GM18508 (cell line): ENCODE results near the gene SORD.
"Not testable (repeated sequence)": the region's sequence is repeated elsewhere in the genome, so short reads cannot be mapped to it uniquely, and the experiment has no call there.

Experiments
- ATAC-seq: cut with Tn5 transposase; IDR thresholded peaks from one replicate; pipeline ENCODE4 v1.9.1; 2021; ENCODE audit warnings: moderate number of reproducible peaks; ENCODE audit not compliant: insufficient read depth, unreplicated experiment

The SORD gene

DNA sequence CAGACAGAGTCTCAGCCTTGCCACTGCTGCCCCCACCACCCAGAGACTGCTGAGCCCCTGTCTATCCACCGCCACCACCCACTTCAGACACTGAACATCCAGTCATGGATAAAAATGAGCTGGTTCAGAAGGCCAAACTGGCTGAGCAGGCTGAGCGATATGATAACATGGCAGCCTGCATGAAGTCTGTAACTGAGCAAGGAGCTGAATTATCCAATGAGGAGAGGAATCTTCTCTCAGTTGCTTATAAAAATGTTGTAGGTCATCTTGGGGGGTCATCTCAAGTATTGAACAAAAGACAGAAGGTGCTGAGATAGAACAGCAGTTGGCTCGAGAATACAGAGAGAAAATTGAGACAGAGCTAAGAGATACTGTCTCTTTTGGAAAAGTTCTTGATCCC lies 29.7 kb downstream of the SORD start:
- not testable (repeated sequence) for ATAC-seq

DNA sequence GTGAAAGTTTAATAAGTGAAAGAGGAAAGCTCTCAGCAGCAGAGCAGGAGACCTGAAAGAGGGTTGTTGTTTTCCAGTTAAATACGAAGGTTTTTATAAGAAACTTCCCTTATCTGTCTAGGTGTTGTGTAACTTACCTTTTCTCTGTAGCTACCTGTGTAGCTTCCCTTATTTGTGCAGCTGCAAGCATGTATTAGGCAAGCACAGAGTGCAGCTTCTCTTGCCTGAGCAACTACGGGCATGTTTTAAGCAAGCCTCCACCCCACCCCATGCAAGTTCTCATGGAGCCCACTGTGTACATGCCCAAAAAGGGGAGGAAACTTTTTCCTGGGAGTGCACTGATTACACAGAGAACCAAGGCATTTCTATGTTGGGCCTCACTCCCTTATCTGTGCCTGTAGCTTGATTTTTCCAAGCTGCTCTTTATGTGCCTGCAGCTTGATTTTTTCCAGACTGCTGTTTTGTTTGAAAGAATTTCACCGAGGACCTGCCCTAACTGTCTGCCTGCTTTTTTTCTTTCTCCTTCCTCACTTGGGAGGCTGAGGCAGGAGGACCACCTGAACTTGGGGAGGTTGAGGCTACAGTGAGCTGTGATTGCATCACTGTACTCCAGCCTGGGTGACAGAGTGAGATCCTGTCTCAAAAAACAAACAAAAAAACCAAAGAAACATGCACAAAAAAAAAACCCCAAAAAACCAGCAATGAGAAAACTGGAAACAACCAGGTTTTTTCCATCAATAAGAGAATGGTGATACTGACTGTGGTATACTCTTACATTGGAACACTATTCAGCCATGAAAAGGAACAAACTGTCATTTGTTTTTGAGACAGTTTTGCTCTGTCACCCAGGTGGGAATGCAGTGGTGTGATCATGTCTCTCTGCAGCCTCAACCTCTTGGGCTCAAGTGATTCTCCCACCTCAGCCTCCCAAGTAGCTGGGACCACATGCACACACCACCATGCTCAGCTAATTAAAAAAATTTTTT lies 36.0 kb downstream of the SORD start:
- ATAC-seq = not testable (repeated sequence)

DNA sequence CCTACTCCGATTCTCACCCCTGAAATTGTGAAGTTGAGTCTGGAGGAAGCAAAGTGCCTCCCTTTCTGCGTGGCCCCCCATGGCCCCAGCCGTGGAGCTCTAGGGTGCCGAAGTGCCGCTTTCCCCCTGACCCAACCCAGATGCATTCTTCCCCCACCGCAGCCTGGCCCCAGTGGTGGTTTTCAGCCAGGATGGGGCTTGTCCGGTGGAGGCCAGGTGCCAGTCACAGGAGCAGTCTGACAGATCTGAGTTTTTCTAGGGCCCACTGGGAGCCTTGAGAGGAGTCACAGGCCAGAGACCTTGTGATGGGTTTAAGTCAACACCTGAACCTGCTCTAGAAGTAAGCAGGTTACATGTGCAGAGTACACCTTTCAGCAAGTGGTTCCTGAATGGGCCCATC lies 39.3 kb downstream of the SORD start:
- ATAC-seq = not testable (repeated sequence)

DNA sequence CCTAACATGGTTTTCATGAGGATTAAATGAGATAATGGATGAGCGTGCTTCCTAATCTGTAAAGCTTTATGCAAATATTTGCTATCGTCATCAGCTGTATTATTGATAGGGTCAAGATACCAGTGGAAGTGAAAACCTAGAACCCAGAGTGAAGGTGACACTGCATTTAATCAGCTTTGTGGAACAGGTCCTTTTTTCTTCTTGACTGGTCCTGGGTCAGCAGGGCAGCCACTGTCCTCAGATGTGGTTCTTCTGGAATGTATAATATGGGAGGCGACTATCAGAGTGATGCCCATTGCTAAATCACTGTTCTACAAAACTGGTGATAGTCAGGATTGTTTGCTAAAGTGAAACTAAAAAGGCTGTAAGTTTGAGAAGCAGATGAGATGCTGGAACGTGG lies 41.4 kb downstream of the SORD start:
- no peak for ATAC-seq

DNA sequence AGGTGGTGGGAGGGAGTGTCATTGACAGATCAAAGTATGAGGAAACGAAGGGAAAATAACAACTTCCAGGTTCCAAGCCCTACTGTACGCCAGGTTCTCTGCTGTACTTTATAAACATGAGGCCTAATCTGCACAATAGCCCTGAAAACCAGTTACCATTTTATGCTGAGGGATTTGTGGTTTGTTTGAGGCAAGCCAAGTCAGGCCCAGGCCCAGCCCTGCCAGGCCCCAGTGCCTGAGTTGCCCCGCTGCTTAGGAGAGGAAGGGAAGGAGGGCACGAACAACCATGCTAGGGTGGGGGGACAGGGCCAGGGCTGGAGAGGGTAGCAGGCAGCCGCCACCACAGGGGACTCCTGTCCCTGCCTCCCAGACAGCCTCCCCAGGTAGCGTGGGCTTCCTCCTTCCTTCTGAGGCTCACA lies 47.0 kb downstream of the SORD start:
- ATAC-seq = not testable (repeated sequence)

DNA sequence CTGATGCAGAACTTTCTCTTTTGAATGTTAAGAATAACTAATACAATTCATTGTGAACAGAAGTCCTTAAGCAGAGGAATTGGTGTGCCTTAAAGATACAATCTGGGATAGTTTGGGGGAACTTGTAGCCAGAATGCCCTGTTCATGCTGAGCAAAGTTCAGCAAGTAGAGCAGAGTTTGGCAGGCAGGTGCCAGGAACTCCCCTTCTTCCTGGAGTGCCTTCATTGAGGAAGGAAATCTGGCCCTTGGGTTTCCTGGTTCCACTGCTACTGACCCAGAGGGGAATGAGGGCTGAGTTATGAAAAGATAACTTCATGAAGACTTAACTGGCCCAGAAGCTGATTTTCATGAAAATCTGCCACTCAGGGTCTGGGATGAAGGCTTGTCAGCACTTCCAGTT lies 50.6 kb downstream of the SORD start:
- ATAC-seq = not testable (repeated sequence)

DNA sequence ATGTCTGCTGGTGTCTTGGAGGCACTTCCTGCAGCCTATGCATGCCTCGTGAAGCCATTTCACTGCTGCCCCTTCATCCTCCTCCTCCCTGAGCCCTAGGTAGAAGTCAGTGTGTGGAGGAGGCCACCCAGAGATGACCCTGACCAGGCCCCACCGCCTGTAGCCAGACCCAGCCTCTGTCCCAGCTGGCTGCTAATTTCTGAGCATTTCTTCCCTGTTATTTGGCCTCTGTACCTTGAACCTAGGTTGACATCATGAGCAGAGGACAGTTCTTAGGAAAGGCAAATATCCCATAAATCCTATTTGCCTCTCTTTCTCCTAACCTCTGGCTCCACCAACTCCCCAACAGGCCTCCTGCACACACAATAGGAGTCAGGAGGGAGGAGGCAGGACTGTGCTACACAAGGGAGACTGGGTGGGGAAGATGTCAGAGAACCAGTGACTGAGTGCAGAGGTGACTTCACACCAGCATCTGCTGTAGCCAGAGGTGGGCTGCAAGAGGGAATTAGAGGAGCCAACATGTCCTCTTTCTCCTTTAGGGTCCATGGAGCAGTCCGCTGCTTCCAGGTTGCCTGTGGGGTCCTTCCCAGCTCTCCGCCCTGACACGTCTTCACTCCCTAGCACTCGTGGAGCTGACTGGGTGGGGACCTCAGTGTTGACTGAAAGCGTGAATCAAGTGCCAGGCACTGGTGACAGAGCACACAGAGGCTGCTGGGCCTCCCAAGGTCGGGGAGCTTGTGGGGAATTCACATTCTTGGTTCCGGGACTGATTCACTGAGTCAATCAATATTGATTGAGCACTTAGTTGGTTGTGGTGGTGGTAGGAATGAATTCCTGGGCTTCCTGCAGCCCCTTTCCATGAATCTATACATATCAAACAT lies 52.7 kb downstream of the SORD start:
- not testable (repeated sequence) for ATAC-seq

DNA sequence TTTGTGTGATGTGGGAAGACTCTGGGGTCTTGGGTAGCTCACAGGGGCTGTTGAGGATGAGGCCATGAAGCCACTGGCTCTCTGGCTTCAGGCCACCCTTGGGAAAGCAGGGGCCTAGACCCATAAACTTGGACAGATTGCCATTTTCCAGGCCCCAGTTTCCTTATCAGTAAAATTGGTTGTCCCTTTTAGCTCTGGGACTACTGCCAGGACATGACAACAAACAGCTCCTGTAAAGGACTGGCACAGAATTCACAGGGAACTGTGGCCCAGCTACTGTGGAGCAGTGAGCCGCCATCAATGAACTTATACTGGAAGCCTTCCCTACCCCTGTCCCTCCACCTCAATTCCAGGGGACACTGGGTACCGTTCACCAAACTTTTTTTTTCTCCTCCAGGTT lies 54.4 kb downstream of the SORD start:
- ATAC-seq = not testable (repeated sequence)

DNA sequence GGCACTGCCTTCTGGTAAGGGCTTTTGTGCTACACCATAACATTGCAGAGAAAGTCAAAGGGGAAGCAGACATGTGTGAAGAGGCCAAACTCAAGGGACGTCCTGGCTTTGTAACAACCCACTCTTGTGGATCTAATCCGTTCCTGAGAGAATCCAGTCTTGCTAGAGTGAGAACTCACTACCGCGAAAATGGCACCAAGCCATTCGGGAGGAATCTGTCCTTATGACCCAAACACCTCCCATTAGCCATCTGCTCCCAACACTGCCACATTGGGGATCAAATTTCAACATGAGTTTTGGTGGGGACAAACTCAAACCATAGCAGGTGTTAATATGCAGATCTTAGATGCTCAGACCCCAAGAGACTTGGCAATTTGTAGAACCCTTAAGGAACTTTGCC lies 56.2 kb downstream of the SORD start:
- not testable (repeated sequence) for ATAC-seq

DNA sequence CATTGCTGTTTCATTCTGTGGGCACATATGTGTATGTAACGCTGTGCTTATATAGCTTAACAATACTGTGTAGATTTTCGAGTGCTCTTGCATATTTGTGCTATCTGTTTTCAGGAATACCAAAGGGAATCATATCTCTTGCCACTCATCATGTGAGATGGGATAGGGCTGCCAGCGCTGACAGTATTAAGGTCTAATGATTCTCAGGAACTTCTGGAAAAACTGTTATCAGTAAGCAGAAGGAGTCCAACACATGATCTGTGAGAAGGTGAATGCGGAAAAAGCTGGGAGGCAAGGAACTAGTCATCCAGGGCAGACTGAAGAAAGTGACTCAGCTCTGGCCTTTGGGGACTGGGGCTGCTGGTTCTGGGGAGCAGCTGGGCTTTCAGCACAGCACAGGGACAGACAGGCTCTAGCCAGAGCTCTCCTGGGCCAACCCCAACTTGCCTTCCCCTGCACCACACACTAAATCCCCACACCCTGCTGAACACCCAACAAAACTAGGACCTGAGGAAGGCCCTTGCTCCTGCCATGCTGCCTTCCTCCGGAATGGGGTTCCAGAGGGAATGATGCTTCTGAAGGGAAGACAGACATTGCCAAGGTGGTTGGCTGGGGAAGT lies 56.7 kb downstream of the SORD start:
- ATAC-seq = not testable (repeated sequence)

DNA sequence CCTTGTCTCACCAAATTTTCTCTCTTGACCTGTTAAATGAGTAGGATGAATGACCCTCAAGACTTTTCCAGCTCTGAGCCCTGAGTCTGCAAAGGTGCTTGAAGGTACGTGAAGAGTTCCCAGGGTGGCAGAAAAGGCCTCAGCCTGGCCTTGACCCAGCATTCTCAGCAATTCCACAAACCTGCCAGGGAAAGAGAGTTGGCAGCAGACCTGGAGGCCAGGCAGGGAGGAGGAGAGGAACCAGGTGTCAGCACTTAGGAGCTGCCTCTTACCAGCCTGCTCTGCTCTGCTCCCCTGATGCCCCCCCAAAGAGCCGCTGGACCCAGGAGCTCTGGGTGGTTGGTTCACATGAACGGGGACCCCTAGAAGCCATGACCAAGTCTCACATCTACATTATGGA lies 57.6 kb downstream of the SORD start:
- not testable (repeated sequence) for ATAC-seq

DNA sequence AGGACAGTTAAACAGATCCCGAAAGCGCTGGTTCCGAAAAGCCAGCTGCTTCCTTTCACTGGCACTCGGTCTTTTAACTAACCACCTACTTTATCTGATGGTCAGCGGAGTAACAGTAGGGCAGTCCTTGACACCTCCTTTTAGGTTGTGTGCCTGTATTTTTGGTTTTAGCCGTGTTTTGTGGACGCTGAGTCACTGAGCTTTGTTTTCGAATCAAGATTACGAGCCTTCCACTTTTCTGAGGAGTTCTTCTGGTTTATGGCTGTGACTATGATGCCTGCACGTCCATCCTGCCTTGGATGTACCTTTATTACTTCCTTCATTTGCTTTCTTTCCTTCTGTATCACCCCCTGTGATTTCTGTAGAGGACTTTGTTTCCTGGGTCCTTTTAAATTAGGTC lies 59.4 kb downstream of the SORD start:
- not testable (repeated sequence) for ATAC-seq

DNA sequence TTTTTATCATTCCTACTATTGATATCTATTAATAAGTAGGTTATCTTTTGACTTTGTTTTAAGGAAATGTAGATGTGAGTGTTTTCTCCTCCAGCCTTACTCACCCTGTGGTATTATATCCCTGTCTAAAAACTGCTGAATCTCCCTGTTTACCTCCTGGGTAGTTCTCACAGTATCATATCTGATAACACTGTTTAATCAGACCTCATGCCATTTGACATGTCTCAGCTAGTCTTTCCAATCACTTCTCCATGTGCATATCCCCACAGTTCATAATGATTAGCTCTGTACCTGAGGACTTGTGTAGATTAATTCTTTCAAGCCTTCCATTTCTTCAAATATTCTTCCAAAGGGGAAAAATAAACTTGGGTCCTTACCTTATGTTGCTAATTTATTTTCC lies 60.2 kb downstream of the SORD start:
- ATAC-seq = no peak

DNA sequence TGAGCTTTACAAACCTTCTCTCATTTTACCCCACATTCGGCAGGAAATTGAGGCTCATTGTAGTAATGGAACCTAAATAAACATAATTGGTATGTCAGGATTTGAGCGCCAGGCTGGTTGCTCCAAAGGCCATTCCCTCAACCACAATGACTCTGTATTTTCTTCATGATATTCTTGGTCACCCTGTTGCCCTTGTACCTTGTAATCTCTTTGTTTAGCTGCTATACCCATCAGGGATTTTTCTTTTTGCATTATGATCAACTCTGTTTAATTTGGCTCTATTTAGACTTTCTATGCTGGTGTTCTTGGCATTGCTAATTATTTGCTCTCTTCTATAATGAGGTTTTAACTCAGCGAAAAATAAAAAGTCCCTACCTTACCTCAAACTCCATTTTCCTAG lies 61.2 kb downstream of the SORD start:
- ATAC-seq = no peak

DNA sequence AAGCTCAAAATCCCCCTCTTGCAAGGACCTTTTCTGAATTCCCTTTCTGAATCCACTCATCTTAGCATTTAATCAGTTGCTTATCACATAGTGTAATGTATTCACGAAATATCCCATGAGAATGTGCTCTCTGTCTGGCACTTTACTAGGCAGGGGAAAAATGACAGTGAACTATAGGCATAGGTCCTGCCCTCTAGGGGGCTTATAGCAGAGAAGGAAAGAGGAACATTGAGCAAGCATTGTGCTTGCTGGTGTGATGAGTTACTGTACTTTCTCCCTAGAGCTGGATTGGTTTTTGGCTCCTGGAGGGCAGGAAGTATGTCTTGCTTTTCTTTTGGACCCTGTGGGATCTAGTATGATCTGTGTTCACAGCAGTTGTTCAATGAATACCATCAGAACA lies 64.5 kb downstream of the SORD start:
- ATAC-seq = no peak

DNA sequence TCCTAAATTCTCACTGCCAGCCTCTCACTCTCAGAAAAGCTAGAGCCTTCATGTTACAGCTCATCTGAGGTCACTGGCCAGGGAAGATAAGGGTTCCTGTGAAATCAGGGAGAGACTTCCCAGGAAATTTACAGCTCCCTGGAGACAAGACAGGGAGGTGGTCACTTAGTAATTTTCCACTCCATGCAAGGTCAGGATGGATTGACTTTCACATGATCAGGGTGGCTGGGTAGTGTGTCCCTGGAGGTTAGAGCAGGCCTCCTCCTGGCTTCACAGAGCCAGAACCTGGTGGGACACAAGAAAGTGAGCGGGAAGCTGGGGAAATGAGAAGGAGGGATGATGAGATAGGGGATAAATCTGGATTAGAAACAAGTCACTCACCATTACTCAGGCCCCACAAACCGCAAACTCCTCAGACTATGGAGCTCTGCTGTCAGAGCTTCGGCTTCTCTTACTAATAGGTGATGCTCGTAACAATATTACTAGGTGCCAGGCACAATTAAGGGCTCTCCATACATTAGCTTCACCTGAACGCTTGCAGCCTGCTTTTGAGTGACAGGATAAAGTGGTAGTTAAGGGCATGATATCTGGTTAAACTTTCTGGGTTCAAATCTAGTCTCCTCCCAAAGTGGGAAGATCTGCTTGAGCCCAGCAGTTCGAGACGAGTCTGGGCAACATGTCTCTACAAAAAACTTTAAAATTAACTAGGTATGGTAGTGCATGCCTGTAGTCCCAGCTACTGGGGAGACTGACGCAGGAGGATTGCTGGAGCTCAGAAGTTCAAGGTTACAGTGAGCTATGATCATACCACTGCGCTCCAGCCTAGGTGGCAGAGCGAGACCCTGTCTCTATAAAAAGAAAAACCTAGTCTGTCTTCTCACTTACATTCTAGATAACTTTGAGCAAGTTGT lies 66.1 kb downstream of the SORD start:
- ATAC-seq = no peak

DNA sequence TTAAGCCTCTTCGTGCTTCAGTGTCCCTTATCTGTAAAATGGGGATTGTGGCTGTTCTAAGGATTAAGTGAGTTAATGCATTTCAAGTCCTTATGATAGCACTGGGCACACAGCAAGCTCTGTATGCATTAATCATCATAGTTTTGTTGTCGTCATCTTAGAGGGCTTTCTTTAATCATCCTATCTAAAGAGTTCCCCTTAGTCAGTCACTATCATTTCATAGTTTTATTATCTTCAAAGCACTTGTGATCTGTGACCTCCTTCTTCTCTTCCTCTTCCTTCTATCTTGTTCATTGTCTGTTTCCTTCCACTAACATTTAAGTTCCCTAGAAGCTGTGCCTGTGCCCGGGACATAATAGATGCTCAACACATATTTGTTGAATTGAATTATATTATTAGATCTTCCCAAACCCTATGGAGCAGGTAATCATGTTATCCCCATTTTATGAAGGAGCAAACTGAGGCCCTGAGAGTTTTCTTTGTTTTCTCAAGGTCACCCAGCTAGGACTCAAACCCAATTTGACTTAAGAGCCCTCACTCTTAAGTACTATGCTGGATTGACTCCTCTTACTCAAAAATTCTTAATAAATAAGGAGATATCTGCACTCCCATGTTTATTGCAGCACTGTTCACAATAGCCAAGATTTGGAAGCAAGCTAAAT lies 66.8 kb downstream of the SORD start:
- no peak for ATAC-seq

DNA sequence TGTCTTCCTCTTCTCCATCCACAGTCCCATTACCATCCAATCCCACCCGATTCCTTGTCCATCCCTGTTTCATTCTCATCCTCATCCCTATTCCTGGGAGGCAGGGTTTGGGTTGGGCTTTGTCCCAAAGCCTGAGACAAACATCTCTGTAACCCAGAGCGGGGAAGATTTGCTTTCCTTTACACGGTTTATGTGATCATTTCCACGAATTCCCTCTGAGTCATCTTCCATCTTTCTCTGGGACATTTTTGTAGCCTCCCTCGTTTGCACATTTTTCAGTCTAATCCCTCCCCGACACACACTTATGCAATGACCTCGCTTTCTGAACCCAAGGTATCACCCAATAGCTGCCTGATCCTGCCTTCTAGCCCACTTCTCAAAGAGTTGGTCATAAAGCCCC lies 68.2 kb downstream of the SORD start:
- ATAC-seq = no peak

DNA sequence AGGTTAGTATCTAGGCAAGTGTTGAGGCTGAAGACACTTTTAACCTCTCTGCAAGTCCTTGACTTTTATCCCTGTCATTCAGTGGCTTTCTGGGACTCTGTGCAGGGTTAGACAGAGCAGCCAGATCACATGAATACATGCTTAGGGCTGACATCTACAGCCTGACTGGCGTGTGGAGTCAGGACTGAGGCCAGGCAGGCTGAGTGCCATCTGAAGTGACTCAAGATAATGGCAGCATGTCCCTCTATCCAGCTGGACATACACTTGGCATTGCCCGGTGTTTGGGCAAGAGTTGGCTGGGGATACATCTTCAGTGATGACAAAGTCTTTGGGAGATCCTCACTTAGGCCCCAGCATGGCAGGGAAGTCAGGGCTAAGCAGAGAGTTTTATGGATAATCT lies 68.6 kb downstream of the SORD start:
- ATAC-seq = no peak
